Activated CD4-positive, CD25-positive, alpha-beta regulatory T cell treated with anti-CD3 and anti-CD28 coated beads, Interleukin-2, amount 50 U/mL, for 16 hours (primary cell): ENCODE measurements around the gene VIPR1.

ENCODE experiments used
- DNase-seq: peaks from one replicate; pipeline ENCODE4 v3.0.0-alpha.2; 2020; ENCODE audit warnings: low read depth, low spot score

VIPR1 gene, protein sequence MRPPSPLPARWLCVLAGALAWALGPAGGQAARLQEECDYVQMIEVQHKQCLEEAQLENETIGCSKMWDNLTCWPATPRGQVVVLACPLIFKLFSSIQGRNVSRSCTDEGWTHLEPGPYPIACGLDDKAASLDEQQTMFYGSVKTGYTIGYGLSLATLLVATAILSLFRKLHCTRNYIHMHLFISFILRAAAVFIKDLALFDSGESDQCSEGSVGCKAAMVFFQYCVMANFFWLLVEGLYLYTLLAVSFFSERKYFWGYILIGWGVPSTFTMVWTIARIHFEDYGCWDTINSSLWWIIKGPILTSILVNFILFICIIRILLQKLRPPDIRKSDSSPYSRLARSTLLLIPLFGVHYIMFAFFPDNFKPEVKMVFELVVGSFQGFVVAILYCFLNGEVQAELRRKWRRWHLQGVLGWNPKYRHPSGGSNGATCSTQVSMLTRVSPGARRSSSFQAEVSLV

DNA sequence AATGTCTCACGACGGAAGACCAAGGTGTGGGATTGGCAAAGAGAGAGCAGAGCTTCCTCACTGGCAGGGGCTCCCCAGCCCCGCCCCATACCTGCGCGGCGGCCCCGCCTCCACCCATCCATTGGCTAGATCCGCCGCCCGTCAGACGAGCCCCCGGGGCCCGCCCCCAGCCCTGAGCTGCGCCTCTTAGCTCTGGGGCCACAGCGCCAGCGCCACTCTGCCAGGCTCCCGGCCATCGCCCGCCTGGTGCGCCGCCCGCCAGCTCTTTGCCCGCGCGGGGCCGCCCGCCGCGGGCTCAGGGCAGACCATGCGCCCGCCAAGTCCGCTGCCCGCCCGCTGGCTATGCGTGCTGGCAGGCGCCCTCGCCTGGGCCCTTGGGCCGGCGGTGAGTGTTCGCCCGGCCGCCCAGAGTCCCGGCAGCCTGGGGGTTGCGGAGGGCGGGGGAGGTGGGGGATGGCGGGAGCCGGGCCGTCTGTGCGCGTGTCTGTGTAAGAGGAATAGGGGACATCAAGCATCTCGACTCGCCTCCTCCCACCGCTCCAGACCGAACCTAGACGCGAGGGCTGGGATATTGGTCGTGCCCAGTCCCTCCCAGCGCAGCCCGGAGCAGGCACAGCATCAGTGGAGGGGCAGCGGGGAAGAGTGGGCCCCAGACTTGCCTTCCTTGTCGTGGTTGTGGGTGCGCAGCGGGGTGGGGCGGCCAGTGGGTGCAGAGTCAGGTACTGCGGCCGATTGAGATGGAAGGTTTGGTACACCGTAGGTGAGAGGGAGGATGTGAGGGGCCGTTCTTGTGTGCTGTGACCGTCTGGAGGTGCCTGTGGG is at the start of gene VIPR1:
Gene VIPR1, plus strand, starts transcription at position 215 of the 822 bp plus-strand sequence. Its CDS starts 93 bp downstream, at position 308.
- peak; percentile 80 for DNase-seq

DNA sequence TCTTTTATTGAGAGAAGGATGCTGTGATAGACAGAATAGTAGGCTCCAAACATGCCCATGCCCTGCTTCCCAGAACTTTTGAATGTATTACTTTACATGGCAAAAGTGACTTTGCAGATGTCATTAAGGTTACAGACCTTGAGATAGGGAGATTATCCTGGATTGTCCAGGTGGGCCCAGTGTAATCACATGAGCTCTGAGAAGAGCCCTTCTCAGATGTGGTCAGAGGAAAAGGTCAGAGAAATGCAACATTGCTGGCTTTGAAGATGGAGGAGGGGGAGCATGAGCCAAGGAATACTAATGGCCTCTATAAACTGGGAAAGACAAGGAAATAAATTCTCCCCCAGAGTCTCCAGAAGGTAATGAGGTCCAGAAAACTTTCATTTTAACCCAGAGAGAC is 46.2 kb upstream of the VIPR1 start:
- no peak for DNase-seq

DNA sequence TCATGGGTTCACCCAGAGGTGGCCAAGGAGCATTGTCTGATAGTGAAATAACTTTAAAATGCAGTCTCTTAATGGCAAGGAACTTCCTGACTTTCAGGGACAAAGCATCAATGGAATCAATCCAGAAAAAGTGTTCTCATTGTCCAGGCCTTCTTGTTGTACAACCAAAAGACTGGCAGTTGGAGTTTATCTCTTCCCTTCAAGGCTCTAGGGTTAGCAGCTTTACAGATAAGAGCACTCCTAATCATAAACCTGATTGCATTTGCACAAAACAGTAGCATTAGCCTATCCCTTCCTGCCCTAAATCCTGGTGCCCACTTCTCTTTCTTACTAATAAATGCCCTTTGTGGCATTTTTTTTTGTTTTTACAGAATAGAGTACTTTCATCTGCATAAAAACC is 43.3 kb upstream of the VIPR1 start:
- no peak for DNase-seq

DNA sequence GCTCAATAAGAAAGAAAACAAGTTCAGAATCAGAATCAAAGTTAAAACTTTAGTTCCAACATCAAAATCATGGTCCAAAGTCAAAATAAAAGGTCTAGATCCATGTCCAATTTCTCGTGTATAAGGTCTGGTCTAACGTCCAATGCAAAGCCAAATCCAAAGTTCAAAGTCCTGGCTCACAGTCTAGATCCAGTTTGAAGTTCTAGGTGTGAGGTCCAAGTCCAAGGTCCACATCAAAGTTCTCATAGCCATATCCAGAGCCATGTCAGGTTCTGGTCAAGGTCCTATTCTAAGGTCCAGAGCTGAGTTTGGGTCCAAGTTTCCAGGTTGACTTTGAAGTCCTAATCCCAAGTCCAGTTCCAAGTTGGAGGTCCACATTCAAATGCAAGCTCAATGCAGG is 40.7 kb upstream of the VIPR1 start:
- DNase-seq, result no peak

DNA sequence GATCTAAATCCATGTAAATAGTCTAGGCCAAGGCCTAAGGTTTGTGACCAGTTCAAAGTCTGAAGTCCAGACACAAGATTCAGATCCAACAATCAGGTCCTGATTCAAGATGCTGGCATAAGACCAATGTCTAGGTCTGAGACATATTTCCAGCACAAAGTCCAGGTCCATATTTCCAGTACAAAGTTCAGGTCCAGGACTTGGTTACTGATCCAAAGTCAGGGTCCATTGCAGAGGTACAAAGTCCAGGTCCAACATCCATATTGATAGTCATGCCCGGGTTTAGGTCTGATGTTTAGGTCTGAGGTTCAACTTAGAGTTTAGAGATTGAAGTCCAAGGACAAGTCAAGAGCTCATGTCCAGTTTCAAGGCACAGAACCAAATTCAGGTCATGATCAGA is 39.4 kb upstream of the VIPR1 start:
- DNase-seq, result no peak

DNA sequence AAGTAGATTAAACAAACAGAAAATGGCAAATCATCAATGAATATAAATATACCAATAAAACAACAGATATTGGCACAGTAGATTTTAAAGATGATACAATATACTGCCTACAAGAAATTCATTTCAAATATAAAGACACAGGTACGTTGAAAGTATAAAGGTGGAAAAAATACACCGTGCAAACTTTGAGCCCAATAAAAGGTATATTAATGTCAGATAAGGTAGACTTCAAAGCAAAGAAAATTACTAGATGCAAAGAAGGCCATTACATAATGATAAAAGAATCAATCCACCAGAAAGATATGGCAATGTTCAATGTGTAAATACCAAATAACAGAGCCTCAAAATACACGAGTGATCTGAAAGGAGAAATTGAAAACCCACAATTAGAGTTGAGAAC is 34.3 kb upstream of the VIPR1 start:
- DNase-seq, result no peak

DNA sequence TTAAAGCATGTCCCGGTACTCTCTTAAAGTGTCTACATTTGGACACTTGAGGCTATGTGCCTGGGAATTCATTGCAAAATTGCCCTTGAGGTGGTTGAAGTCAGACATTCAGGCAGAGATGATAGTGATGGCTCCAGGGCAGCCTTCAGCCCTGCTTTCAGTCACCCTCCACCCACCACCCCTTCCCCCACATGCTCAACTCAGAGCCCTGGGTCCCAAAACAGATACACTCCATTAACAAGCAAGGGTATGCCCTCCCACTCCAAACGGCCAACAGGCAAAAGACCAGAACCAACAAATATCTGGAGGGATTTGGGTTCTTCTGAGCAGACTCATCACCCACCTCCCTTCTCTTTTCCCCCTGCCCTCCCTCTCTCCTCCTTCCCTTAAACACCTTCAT is 29.9 kb upstream of the VIPR1 start:
- DNase-seq, result no peak

DNA sequence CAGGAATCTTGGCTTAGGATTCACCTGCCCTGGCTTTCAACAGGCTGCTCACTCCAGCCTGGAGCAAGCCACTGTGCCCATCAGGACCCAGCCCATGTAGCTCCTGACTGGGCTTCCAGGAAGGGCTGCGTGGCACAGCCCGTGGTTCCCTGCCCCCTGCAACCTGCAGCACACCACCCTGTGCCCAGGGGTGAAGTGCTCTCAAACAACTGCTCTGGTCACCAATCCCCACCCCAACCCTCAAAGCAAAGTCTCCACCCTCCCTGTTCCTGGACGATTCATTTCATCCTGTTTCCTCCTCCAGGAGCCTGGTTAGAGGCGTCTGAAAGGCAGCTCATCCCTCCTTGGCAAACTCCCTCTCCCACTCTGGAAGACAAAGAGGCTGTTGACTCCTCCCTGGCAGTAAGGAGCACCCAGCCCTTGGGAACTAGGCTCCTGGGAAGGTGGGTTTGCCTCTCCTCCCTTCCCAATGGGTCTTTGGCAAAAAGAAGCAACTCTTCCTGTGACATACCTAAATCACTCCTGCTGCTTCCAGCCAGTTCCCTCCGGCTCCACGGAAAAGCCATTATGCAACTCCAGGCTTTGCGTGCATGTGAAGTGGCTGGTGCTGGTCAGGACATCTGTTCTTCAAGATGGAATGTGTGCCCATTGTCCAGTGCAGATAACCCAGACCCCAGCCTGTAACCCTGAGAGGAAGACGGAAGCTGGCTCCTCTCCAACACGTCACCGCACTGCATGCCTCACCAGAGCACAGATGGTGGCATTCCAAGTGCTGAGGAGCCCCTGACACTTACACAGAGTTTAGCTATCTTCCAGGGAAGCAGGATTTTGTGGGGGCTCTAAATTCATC is 29.1 kb upstream of the VIPR1 start:
- DNase-seq, result no peak

DNA sequence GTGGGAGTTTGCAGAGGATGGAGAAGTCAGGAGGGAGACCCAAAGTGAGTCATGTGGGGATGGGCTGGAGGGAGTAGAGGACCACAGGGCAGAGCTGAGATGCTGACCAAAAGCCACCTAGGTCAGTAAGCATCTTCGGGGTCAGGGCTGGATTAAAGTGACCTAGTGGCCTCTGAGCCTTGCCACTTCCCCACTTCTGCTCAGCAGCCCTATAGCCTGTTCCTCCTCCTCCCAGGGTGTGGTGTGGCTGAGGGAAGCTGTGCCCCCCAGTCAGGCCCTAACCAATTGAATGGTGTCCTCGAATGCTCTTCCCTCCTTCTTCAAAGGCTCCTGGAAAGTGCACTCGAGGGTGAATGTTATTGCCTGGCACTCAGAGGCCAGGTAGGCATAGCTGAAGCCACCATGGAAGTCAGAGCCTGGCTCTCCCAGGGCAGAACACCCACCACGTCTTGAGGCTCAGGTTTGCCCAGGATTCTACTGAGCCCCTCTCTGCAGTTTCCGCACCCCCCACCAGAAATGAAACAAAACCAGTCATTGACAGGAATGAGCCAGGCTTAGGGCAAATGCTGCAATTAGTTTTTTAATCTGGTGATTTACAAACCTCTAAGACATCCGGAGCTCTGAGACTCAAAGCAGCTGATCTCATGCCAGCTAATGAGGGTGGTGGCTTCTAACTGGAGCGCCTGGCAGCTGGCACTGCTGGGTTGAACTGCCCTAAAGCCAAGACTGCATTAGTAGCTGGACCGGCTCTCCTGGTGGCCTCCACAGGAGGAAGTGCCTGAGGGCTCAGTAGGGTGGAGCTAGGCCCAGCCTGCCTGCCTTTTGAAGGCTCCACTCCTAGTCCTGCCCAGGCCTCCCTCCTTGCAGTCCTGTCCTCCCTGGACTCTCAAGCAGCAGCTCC is 26.0 kb upstream of the VIPR1 start:
- no peak for DNase-seq

DNA sequence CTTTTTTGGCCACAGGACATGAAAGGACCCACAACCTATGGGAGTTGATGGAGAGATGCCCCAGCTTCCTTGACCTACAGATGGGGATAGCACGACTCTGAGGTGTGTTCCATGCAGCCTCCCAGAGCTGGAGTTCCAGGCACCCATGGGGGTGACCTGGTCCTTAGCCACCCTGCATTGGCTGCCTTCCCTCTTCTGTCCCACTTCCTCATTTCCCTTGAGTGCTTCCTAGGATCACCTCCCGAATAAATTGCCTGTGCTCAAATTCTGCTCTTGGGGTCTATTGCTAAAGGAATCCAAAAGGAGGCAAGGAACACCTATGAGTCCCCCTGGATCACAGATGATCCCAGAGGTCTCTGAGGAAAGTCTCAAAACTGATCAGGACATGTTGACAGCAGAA is 24.7 kb upstream of the VIPR1 start:
- DNase-seq, result no peak

DNA sequence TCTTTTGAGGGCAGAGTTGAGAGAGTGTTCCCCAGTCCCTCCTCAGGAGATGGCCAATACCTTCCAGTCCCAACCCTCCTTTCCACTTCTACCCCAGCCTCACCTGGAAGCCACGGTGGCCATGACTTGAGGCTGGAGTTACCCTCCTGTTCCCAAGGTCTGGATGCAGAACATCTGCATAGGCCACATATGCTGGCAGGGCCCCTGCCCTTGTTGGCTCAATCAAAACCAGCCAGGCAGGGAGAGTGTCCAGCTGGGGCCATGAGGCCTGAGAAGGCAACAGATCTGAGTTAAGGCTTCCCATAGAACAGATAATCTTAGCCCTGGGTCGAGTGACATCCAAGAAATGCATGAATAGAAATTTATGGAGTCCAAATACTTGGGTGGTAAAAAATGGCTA is 23.6 kb upstream of the VIPR1 start:
- no peak for DNase-seq

DNA sequence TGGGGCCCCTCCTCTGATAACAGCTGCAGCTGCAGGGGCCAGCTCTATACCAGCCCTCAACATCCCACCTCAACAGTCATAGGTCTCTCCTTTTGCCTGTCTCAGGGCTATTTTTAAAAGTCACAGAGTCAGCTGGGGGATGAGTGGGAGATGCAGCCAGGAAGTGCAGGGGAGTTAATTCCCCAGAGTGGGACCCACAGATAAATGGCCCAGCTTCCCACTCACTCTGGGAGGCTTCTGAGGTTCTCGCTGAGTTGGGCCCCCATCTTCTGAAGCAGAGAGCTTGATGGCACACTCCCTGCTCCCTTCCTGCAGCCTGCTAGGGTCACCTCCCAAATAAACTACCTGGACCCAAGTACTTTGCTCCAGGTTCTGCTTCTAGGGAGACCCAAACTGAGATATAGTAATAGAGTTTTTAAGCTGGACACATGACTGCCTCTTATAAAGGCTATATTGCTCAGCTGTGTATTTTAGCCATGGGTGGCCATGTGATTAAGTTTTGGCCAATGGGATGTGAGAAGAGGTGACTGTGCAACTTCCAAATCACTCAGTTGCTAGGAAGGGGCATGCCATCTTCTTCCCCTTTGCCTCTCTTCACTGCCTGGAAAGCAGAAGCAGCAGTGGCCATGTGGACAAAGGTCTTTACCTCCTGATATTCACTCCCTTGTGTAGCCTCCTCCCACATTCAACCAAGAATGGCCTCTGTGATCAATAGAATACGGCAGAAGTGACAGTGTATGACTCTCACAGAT is 15.5 kb upstream of the VIPR1 start:
- no peak for DNase-seq

DNA sequence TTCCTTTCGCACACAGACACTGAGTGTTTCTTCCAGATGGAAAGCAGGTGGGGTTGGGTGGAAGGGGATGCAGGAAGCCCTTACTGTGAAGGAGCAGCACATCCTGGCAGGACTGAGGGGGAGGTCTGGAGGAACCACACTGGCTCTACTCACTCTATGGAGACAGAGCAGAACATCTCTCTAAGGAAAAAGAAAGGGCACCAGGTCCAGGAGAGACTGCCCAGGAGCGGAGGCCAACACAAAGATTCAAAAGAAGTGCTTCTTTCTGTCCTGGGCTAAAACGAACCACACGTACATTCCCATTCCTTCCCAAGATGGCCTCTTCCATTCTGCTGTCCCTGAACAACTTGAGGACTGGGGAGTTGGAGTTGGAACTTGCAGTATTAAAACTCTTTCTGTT is 13.8 kb upstream of the VIPR1 start:
- DNase-seq, result no peak

DNA sequence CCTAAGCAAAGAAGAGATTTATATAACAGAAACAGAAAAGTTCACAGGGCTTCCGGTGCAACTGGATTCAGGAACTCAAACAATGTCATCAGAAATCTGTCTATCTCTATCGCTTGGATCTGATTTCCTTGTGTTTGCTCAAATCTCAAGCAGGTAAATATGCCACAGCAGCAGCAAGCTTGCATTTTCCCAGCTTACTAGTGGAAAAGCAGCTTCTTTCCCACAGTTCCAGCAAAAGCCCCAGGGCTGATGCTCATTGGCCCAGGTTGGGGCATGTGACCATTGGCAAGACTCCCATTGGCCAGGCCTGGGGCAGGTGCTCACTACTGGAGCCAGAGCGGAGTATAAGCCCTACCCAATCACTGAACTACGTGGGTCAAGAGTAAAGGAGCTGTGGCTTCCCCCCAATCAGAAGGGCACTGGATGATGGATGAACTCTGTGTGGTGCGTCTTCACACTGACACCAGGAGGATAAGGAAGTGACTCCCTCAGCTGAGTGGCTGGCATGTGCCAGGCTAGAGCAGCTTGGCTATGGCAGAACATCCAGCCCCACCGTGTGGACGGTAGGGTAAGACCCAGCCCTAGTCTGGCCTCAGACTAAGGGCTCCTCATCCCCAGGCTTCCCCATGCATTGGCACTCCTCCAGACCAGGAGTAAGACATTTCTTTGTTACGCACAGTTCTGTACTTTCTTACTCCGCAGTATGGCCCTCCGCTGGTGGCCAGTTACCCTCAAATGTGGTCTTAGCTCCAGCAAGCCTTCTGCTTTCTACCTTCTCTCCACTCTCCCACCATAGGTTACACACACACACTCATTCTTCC is 13.1 kb upstream of the VIPR1 start:
- DNase-seq, result no peak

DNA sequence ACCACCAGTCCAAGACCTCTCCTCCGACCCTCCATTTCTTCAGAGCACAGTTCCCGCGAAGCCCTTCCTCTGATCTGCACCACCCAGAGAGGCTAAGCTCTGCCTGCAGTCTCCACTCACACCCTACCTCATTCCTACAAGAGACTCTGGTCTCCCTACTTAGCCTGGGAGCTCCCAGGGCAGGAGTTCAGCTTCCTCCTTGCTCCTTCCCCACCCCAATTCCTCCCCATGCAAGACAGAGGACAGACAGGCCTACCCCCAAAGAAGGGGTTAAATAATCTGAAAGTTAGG is 12.6 kb upstream of the VIPR1 start:
- no peak for DNase-seq

DNA sequence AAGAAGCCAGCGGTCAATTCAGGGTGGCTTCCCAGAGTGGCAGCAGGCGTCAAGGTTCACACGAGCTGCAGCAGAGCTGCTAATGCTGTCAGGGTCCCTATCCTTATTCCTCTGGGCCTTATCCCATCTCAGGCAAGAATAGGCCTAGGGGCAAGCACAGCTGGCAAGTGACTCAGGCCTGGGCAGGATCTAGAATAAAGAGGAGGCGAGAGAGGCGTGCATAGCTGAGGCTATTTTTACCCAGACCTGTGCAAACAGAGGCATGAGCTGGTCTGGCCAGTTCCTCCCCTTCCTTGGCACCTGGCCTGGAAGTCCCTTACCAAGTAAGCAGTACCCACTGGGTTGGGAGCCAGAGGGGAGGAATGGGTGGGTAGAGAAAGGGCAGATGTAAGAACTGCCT is 12.2 kb upstream of the VIPR1 start:
- DNase-seq, result no peak

DNA sequence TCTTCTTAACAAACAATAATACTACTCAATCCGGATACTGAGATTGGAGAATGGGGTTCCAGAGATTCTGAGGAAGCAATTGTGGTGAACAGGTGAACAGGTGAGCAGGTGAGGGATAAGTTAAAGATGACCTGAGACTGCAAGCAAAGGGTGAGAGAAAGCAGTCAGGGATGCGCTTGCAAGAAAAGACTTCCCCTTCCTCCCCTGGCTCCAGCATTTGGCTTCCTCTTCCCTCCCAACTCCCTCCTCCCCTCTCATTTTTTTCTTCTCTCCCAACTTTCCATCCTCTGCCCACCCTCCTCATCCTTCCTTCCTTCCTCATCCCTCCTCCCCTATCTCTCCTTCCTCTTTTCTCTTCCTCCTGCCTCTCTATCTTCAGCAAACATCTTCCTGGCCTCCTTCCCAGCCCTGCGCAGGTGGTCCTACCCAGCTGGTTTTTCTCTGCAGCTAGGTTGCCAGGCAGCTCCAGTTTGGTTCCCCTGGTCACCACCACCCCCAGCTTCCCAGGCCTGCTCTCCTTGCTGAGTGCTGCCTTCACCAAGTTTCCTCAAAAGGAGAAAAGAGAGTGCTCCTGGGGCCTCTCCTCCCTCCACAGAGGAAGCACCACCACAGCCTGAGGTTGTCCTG is 10.4 kb upstream of the VIPR1 start:
- no peak for DNase-seq

DNA sequence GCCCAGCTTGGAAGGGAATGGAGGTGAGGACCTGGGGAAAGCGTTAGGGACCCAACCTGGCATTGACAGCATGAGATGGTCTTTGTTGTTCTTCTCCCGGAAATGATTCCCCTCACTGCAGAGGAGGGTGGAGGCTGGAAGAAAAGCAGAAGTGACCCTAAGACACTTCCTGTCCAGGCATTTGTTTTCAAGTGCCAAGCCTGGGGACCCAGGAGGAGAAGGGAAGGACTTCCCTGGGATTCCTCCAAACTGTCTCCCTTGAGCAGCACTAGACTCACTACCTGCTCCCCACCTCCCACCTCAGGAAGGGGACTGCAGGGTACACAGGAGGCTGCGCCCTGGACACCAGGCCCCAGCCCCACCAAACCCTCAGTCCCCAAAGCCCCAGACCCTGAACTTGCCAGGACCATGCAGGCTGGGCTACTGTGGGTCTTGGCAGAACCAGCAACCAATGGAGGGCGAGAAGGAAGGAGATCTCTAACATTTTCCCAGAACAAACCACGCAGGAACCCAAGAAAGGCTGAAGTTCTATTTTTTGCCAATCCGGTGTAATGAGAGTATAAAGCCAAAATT is 9.8 kb upstream of the VIPR1 start:
- no peak for DNase-seq
